ENCODE results near the gene ALB.

DNA sequence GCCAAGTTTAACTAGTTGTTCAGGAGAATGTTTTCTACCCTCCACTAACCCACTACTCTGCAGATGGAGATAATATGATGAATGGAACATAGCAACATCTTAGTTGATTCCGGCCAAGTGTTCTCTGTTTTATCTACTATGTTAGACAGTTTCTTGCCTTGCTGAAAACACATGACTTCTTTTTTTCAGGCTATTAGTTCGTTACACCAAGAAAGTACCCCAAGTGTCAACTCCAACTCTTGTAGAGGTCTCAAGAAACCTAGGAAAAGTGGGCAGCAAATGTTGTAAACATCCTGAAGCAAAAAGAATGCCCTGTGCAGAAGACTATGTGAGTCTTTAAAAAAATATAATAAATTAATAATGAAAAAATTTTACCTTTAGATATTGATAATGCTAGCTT lies 13.3 kb downstream of the ALB start:
- TF ChIP-seq, protein P1, sequence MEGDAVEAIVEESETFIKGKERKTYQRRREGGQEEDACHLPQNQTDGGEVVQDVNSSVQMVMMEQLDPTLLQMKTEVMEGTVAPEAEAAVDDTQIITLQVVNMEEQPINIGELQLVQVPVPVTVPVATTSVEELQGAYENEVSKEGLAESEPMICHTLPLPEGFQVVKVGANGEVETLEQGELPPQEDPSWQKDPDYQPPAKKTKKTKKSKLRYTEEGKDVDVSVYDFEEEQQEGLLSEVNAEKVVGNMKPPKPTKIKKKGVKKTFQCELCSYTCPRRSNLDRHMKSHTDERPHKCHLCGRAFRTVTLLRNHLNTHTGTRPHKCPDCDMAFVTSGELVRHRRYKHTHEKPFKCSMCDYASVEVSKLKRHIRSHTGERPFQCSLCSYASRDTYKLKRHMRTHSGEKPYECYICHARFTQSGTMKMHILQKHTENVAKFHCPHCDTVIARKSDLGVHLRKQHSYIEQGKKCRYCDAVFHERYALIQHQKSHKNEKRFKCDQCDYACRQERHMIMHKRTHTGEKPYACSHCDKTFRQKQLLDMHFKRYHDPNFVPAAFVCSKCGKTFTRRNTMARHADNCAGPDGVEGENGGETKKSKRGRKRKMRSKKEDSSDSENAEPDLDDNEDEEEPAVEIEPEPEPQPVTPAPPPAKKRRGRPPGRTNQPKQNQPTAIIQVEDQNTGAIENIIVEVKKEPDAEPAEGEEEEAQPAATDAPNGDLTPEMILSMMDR (IDR thresholded peaks at IDR 0.05): no peak
- TF ChIP-seq EZH2phosphoT487 (IDR thresholded peaks at IDR 0.05): no peak
- no peak for TF ChIP-seq EZH2 (IDR thresholded peaks at IDR 0.05)

Data from neural progenitor cell (in vitro differentiated cells).